A549 treated with AZD9567 at 1 μM for 4 hours (cell line): ENCODE measurements around the gene RABGGTA. TPM values are rescaled to one million over a fixed set of nuclear protein-coding genes. Genes with fewer than 3 reads are reported as not detected.

Experiments
- total RNA-seq: library from RNA; stranded (reverse); fragments of 200-300 nt; extraction: Qiagen RNA extraction; gene quantifications from 5 replicates; pipeline ENCODE4 v1.2.3, GENCODE V29; 2022; ENCODE audit not compliant: insufficient read depth

Gene RABGGTA
- total RNA-seq, result 15.3 to 23.4 TPM (median 16.9 TPM) in 5 replicates

GRCh38 chr14:24271134-24271833 lies at the start of gene RABGGTA:
RABGGTA (minus strand) TSS chr14:24271597; CDS start chr14:24271115, 482 bp downstream.

GRCh38 chr14:24310646-24311604 lies 39.5 kb upstream of the RABGGTA start, which contains the start of gene LTB4R:
LTB4R (plus strand) TSS chr14:24311502; CDS start chr14:24315652, 4,150 bp downstream.

GRCh38 chr14:24309538-24310264 lies 38.3 kb upstream of the RABGGTA start, which contains the start of gene LTB4R2:
LTB4R2 (plus strand) TSS chr14:24310140; CDS start chr14:24310665, 525 bp downstream.

GRCh38 chr14:24307575-24308341 lies 36.4 kb upstream of the RABGGTA start, which contains the start of gene CIDEB:
CIDEB (minus strand) TSS chr14:24307977; CDS start chr14:24307858, 119 bp downstream.

GRCh38 chr14:24299255-24300191 lies 28.1 kb upstream of the RABGGTA start, which contains the start of the genes DHRS1 and NOP9:
DHRS1 (minus strand) TSS chr14:24299780; CDS start chr14:24299106, 674 bp downstream.
NOP9 (plus strand) TSS chr14:24299850; CDS start chr14:24299955, 105 bp downstream.

GRCh38 chr14:24262821-24263733 lies 8.3 kb downstream of the RABGGTA start, which contains the start of gene TGM1:
TGM1 (minus strand) TSS chr14:24263177; CDS start chr14:24262352, 825 bp downstream.

GRCh38 chr14:24232645-24233537 lies 38.5 kb downstream of the RABGGTA start, which contains the start of gene GMPR2:
GMPR2 (plus strand) TSS chr14:24232929; CDS start chr14:24233254, 325 bp downstream.

GRCh38 chr14:24232121-24232644 lies 39.2 kb downstream of the RABGGTA start, which contains the start of gene NEDD8:
NEDD8 (minus strand) TSS chr14:24232367; CDS start chr14:24232267, 100 bp downstream.

Other genes starting within 250 kb of the RABGGTA start
- gene CARMIL3, start 219.6 kb downstream of the RABGGTA start, total RNA-seq, result 0.47 to 0.84 TPM (median 0.64 TPM) in 4 of 5 replicates, not detected in the other
- 0.03 to 0.11 TPM (median 0.05 TPM) in 3 of 5 replicates, not detected in the others for gene CPNE6, start 200.0 kb downstream of the RABGGTA start, total RNA-seq
- gene PCK2, start 177.3 kb downstream of the RABGGTA start, total RNA-seq, result 18.9 to 22.7 TPM (median 21.0 TPM) in 5 replicates
- 19.7 to 29.9 TPM (median 20.1 TPM) in 5 replicates for gene DCAF11, start 156.8 kb downstream of the RABGGTA start, total RNA-seq
- gene NRL, start 156.6 kb downstream of the RABGGTA start, total RNA-seq, result 0.77 to 1.0 TPM (median 0.88 TPM) in 4 of 5 replicates, not detected in the other
- gene FITM1, start 140.9 kb downstream of the RABGGTA start, total RNA-seq, result 0.09 to 0.11 TPM in 2 of 5 replicates, not detected in the others
- 157 to 178 TPM (median 167 TPM) in 5 replicates for gene PSME1, start 135.4 kb downstream of the RABGGTA start, total RNA-seq
- 47.3 to 67.1 TPM (median 62.0 TPM) in 5 replicates for gene EMC9, start 130.0 kb downstream of the RABGGTA start, total RNA-seq
- 132 to 193 TPM (median 160 TPM) in 5 replicates for gene PSME2, start 125.0 kb downstream of the RABGGTA start, total RNA-seq
- 27.3 to 37.8 TPM (median 34.3 TPM) in 5 replicates for gene RNF31, start 124.1 kb downstream of the RABGGTA start, total RNA-seq
- 9.1 to 15.9 TPM (median 13.6 TPM) in 5 replicates for gene IRF9, start 110.3 kb downstream of the RABGGTA start, total RNA-seq
- gene REC8, start 99.5 kb downstream of the RABGGTA start, total RNA-seq, result 3.3 to 6.0 TPM (median 4.0 TPM) in 5 replicates
- 73.9 to 90.6 TPM (median 84.9 TPM) in 5 replicates for gene IPO4, start 82.8 kb downstream of the RABGGTA start, total RNA-seq
- 56.1 to 71.9 TPM (median 59.3 TPM) in 5 replicates for gene TM9SF1, start 76.2 kb downstream of the RABGGTA start, total RNA-seq
- gene TSSK4, start 65.9 kb downstream of the RABGGTA start, total RNA-seq, result not detected in 5 replicates
- 77.6 to 89.1 TPM (median 81.5 TPM) in 5 replicates for gene CHMP4A, start 58.1 kb downstream of the RABGGTA start, total RNA-seq
- 20.7 to 31.9 TPM (median 29.7 TPM) in 5 replicates for gene MDP1, start 55.5 kb downstream of the RABGGTA start, total RNA-seq
- gene NEDD8, start 39.2 kb downstream of the RABGGTA start, total RNA-seq, result 348 to 468 TPM (median 465 TPM) in 5 replicates
- gene GMPR2, start 38.7 kb downstream of the RABGGTA start, total RNA-seq, result 53.0 to 75.8 TPM (median 56.4 TPM) in 5 replicates
- 32.1 to 39.8 TPM (median 39.2 TPM) in 5 replicates for gene TINF2, start 29.0 kb downstream of the RABGGTA start, total RNA-seq
- 0.66 to 1.5 TPM (median 1.0 TPM) in 4 of 5 replicates, not detected in the other for gene TGM1, start 8.4 kb downstream of the RABGGTA start, total RNA-seq
- gene DHRS1, start 28.2 kb upstream of the RABGGTA start, total RNA-seq, result 9.7 to 13.7 TPM (median 12.1 TPM) in 5 replicates
- 14.4 to 18.4 TPM (median 16.9 TPM) in 5 replicates for gene NOP9, start 28.3 kb upstream of the RABGGTA start, total RNA-seq
- gene CIDEB, start 36.4 kb upstream of the RABGGTA start, total RNA-seq, result 0.09 to 0.51 TPM (median 0.32 TPM) in 4 of 5 replicates, not detected in the other
- 5.2 to 8.2 TPM (median 6.0 TPM) in 4 of 5 replicates, not detected in the other for gene LTB4R2, start 38.5 kb upstream of the RABGGTA start, total RNA-seq
- gene LTB4R, start 39.9 kb upstream of the RABGGTA start, total RNA-seq, result 5.7 to 9.1 TPM (median 7.6 TPM) in 5 replicates
- not detected in 5 replicates for gene ADCY4, start 63.5 kb upstream of the RABGGTA start, total RNA-seq
- gene RIPK3, start 68.4 kb upstream of the RABGGTA start, total RNA-seq, result not detected in 5 replicates
- gene NFATC4, start 96.6 kb upstream of the RABGGTA start, total RNA-seq, result 0.05 to 0.45 TPM (median 0.20 TPM) in 4 of 5 replicates, not detected in the other
- gene NYNRIN, start 127.4 kb upstream of the RABGGTA start, total RNA-seq, result 0.15 to 0.26 TPM (median 0.16 TPM) in 4 of 5 replicates, not detected in the other
- 1.0 to 3.9 TPM (median 1.3 TPM) in 5 replicates for gene CBLN3, start 158.1 kb upstream of the RABGGTA start, total RNA-seq
- gene KHNYN, start 158.4 kb upstream of the RABGGTA start, total RNA-seq, result 22.1 to 29.0 TPM (median 27.5 TPM) in 5 replicates
- gene SDR39U1, start 171.2 kb upstream of the RABGGTA start, total RNA-seq, result 42.3 to 51.1 TPM (median 50.2 TPM) in 5 replicates
- gene CMA1, start 236.7 kb upstream of the RABGGTA start, total RNA-seq, result not detected in 5 replicates